Fibroblast of mammary gland (primary cell): ENCODE measurements around the gene OTOS.

Experiments
- DNase-seq: peaks from one replicate; pipeline ENCODE4 v3.0.0-alpha.2; 2010; ENCODE audit warnings: low read depth
- H3K4me3 ChIP-seq: 2 replicates; pipeline ENCODE4 v1.5.1; 2011; ENCODE audit warnings: low read depth, mild to moderate bottlenecking, low read length, moderate library complexity; ENCODE audit not compliant: control insufficient read depth
- TF ChIP-seq, protein P1 (sequence below): conservative IDR thresholded peaks from 2 replicates; pipeline ENCODE4 v1.5.1; 2011; ENCODE audit warnings: low read depth, low read length, inconsistent platforms; ENCODE audit not compliant: control insufficient read depth, insufficient read depth

Gene OTOS

DNA sequence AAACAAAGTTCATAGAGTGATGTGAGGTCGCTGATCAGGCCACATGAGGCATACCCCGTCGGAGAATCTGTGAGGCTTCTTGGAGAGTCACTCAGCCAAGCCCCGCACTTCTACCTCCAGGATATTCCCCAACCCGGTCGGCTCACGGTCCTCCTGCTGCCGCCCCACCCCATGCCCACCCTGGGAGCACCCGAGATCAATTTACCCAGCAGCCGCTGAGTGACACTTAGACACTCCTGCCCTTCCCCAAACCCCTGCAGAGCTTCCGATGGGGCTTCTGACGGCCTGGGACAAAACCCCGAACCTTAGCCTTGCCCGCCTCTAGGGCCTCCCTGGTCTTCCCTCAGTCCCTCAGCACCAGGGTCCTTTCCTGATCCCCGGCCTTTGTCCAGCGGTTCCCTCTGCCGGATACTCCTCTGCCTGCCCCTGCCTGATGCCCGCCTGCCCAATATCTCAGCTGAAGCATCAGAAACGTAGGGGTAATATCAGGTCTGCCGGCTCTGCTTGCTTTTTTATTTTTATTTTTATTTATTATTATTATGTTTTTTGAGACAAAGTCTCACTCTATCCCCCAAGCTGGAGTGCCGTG is 18.9 kb upstream of the OTOS start:
- no peak overlapping the region for H3K4me3 ChIP-seq
- TF ChIP-seq, protein P1, sequence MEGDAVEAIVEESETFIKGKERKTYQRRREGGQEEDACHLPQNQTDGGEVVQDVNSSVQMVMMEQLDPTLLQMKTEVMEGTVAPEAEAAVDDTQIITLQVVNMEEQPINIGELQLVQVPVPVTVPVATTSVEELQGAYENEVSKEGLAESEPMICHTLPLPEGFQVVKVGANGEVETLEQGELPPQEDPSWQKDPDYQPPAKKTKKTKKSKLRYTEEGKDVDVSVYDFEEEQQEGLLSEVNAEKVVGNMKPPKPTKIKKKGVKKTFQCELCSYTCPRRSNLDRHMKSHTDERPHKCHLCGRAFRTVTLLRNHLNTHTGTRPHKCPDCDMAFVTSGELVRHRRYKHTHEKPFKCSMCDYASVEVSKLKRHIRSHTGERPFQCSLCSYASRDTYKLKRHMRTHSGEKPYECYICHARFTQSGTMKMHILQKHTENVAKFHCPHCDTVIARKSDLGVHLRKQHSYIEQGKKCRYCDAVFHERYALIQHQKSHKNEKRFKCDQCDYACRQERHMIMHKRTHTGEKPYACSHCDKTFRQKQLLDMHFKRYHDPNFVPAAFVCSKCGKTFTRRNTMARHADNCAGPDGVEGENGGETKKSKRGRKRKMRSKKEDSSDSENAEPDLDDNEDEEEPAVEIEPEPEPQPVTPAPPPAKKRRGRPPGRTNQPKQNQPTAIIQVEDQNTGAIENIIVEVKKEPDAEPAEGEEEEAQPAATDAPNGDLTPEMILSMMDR: no peak
- DNase-seq: no peak

DNA sequence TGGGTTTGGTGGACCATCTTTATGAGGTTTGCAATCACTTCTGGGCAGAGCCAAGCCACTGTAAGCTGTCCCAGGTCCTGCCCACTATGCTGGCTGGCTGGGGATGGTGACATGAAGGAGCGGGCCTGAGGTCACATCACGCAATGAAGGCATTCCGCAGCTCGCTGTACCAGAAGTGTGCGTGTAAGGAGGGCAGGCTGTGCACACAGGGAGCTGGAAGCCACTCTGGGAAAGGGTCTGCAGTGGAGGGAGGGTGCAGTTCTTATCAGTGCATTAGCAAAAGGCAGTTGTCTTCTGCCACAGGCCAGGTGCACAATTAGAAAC is 16.7 kb upstream of the OTOS start:
- H3K4me3 ChIP-seq: no peak overlapping the region
- TF ChIP-seq, protein P1: no peak
- no peak for DNase-seq

DNA sequence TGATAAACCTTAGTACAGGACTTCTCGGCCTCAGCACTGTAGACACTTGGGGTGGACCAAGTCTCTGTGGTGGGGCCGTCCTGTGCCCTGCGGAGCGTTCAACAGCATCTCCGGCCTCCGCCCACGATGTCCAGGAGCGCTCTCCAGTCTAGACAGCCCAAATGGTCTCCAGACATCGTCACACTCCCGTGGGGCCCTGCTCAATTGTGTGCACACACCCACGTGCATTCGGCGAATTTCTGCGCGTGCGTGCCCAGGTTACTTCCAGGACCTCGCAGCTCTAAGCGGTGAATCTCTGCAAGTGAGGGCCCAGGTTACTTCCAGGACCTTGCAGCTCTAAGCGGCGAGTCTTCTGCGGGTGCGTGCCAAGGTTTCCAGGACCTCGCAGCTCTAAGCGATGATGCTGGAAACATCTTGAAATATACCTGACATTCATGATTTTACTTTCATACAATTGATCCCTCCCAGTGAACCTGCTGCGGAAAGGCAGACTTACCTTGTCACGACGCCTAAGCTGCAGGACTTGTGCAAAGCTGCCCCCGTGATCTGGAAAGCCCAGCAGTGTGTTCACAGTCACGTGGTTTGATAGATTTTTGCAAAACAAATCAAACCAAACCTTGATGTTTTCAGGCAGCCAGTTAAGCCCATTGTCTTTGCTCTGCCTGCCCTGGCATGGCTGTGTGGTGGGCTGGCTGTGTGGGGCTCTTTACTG is 16.1 kb upstream of the OTOS start:
- TF ChIP-seq, protein P1: no peak
- no peak for DNase-seq
- no peak overlapping the region for H3K4me3 ChIP-seq

DNA sequence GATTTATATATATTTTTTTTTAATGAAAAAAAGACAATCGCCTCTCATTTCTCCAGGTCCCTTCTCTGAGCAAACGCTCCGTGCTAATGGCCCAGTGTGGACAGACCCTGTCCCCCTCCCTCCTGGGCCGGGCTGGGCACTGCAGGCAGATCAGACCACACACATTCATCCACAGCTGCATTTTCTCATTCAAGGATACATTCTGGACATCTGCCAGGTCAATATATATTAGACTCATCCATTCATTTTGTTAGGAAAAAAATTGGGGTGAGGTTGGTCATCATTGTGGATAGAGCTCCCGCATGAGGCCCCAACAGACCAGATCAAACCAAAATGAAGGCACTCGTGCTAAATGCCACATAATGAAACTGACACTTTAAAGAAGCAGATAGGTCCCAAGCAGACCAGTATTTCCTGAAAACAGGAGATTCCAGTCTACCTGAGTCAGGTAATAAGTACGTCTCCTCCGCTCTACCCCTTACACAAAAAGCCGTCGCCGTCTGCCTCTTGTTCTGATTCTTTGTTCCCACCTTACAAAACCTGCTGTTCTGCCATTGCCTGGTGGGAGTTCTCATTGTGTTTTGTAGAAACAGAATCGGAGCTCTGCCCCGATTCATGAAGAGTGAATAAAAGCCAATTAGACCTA is 15.4 kb upstream of the OTOS start:
- TF ChIP-seq, protein P1: no peak
- H3K4me3 ChIP-seq: no peak overlapping the region
- no peak for DNase-seq

DNA sequence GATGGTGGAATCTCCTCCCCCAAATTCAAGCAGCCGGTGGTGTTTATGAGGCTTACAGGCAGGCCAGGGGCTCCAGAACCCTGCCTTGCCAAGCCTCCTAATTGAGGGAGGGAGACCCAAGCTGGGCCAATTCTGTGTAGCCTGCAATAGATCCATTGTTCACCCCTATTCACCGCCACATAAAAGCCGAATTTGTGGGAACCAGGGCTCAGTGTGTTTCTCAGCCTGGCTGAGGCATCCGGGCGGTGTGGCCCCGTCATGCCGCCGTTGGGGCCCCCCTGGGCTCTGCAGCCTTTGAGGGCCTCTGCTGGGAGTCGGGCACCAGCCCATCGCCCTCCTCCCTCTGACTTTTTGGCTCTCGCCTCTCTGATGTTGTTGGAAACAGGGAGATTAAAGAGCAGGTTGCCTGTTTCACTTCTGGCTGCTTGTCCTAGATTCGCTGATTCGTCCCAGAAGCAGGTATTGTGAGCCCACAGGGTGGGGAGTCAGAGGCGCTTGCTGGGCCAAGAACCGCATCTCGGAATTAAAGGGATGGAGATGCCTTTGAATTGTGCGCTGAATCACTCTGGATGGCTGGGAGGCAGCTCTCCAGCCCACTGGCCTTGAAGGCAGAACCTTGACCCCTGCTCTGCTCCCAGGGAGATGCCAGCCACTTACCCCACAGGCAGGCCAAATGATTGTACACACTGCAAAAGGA is 14.7 kb upstream of the OTOS start:
- TF ChIP-seq, protein P1: no peak
- DNase-seq: no peak
- no peak overlapping the region for H3K4me3 ChIP-seq

DNA sequence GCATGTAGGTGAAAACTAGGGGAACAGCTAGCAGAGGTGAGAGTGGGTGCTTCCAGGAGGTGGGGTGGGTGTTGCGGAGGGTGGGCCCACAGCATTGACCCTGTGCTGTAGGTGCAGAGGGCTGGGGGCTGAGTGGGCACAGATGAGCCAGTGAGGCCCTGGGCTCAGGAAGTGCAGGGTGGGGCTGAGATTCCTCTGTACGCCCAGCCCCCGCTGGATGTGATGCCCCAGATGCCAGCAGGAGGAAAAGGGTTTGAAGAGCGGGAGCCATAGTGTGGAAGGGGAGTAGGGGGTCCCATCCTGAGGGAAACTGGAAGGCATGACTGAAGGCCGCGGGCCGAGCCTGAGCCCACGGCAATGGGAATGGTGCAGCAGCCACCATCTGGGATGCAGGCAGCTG is 14.1 kb upstream of the OTOS start:
- TF ChIP-seq, protein P1: no peak
- H3K4me3 ChIP-seq: no peak overlapping the region
- DNase-seq: no peak
